NCI-H1048 (cell line): ENCODE results near the gene WARS2.

Experiments
- DNase-seq: peaks from one replicate; lab custom pipeline; 2025; lab: John Stamatoyannopoulos, UW

Gene WARS2

GRCh38 chr1:119083479-119083878, 57.0 kb downstream of the WARS2 start:
- DNase-seq: no peak

GRCh38 chr1:119081700-119082099, 58.8 kb downstream of the WARS2 start:
- no peak for DNase-seq

- DNase-seq: no peak
Measured at GRCh38 chr1:119081267-119081666, 59.2 kb downstream of the WARS2 start.

GRCh38 chr1:119080586-119080985, 59.9 kb downstream of the WARS2 start:
- no peak for DNase-seq

GRCh38 chr1:119079881-119080280, 60.6 kb downstream of the WARS2 start:
- no peak for DNase-seq

- DNase-seq: no peak
Measured at GRCh38 chr1:119075614-119076013, 64.8 kb downstream of the WARS2 start.

- no peak for DNase-seq
Measured at GRCh38 chr1:119071321-119071720, 69.1 kb downstream of the WARS2 start.

- DNase-seq: no peak
Measured at GRCh38 chr1:119069682-119070081, 70.8 kb downstream of the WARS2 start.

GRCh38 chr1:119068427-119068826, 72.0 kb downstream of the WARS2 start:
- DNase-seq: no peak

- DNase-seq: no peak
Measured at GRCh38 chr1:119061700-119062099, 78.8 kb downstream of the WARS2 start.

- no peak for DNase-seq
Measured at GRCh38 chr1:119055568-119055967, 84.9 kb downstream of the WARS2 start.

- no peak for DNase-seq
Measured at GRCh38 chr1:119053917-119054316, 86.5 kb downstream of the WARS2 start.

GRCh38 chr1:119052267-119052666, 88.2 kb downstream of the WARS2 start:
- DNase-seq: no peak

GRCh38 chr1:119048624-119049404, 91.6 kb downstream of the WARS2 start:
- no peak for DNase-seq

GRCh38 chr1:119046785-119047438, 93.5 kb downstream of the WARS2 start:
- no peak for DNase-seq

GRCh38 chr1:119046429-119046784, 94.0 kb downstream of the WARS2 start:
- DNase-seq: no peak

GRCh38 chr1:119045096-119045746, 95.2 kb downstream of the WARS2 start:
- DNase-seq: no peak

GRCh38 chr1:119040906-119041305, 99.5 kb downstream of the WARS2 start:
- DNase-seq: no peak

GRCh38 chr1:119040489-119040888, 100.0 kb downstream of the WARS2 start:
- DNase-seq: no peak

GRCh38 chr1:119038363-119038762, 102.1 kb downstream of the WARS2 start:
- no peak for DNase-seq

- DNase-seq: no peak
Measured at GRCh38 chr1:119034359-119034758, 106.1 kb downstream of the WARS2 start.

- DNase-seq: no peak
Measured at GRCh38 chr1:119032986-119033385, 107.5 kb downstream of the WARS2 start.

- no peak for DNase-seq
Measured at GRCh38 chr1:119027759-119028158, 112.7 kb downstream of the WARS2 start.
